HEK293 (cell line): ENCODE results near the gene COL11A2.

ENCODE experiments used
- CTCF ChIP-seq: fragments of 450-650 bp; formaldehyde crosslinking; IDR thresholded peaks from 2 replicates; pipeline ENCODE4 v1.5.1; 2016; ENCODE audit warnings: missing biosample characterization, missing genetic modification characterization
- ZBTB48 ChIP-seq: fragments of 450-650 bp; formaldehyde crosslinking; IDR thresholded peaks from 2 replicates; pipeline ENCODE4 v1.5.1; 2016; ENCODE audit warnings: missing biosample characterization, missing genetic modification characterization

- TF ChIP-seq CTCF (tag by site-specific recombination) = no peak
- TF ChIP-seq ZBTB48 (tag by site-specific recombination) = no peak
Observed at GRCh38 chr6:33216117-33216649, 23.9 kb upstream of the COL11A2 start.
